HEK293T (cell line): Measurements from ENCODE around the gene LYVE1.

Experiments used
- CTCF ChIA-PET: fragments of 350-600 bp; formaldehyde crosslinking; extraction: SDS; loops from one replicate; lab custom pipeline; 2021; ENCODE audit warnings: antibody characterized with exemption, inconsistent platforms; lab: Yijun Ruan, JAX
- POLR2A ChIA-PET: fragments of 350-600 bp; formaldehyde crosslinking; extraction: SDS; loops from one replicate; lab custom pipeline; 2020; ENCODE audit warnings: antibody characterized with exemption, inconsistent platforms; lab: Yijun Ruan, JAX
- DNase-seq: peaks from one replicate; pipeline ENCODE4 v3.0.0; 2012; ENCODE audit warnings: mixed read lengths; ENCODE audit errors: extremely low spot score
- ARNT ChIP-seq: fragments of 450-650 bp; IDR thresholded peaks from 2 replicates; pipeline ENCODE4 v1.6.1; 2017; ENCODE audit warnings: mild to moderate bottlenecking
- BHLHE40 ChIP-seq: fragments of 450-650 bp; IDR thresholded peaks from 2 replicates; pipeline ENCODE4 v1.6.1; 2016; ENCODE audit warnings: mild to moderate bottlenecking, moderate library complexity, borderline replicate concordance
- CTBP1 ChIP-seq: fragments of 450-650 bp; IDR thresholded peaks from 2 replicates; pipeline ENCODE4 v1.6.1; 2016; ENCODE audit warnings: borderline replicate concordance
- ELF4 ChIP-seq: fragments of 450-650 bp; IDR thresholded peaks from 2 replicates; pipeline ENCODE4 v1.6.1; 2017; ENCODE audit warnings: antibody characterized with exemption
- FOXA1 ChIP-seq: fragments of 450-650 bp; IDR thresholded peaks from 2 replicates; pipeline ENCODE4 v1.6.1; 2016; ENCODE audit warnings: mild to moderate bottlenecking
- FOXK2 ChIP-seq: fragments of 450-650 bp; IDR thresholded peaks from 2 replicates; pipeline ENCODE4 v1.6.1; 2016; ENCODE audit warnings: mild to moderate bottlenecking
- FOXM1 ChIP-seq: fragments of 450-650 bp; IDR thresholded peaks from 2 replicates; pipeline ENCODE4 v1.6.1; 2017; ENCODE audit warnings: mild to moderate bottlenecking, borderline replicate concordance
- HDGF ChIP-seq: fragments of 450-650 bp; IDR thresholded peaks from 2 replicates; pipeline ENCODE4 v1.6.1; 2017; ENCODE audit warnings: antibody characterized with exemption, borderline replicate concordance
- L3MBTL2 ChIP-seq: fragments of 450-650 bp; conservative IDR thresholded peaks from 2 replicates; pipeline ENCODE4 v1.6.1; 2016; ENCODE audit warnings: mild to moderate bottlenecking
- LEF1 ChIP-seq: fragments of 450-650 bp; IDR thresholded peaks from 2 replicates; pipeline ENCODE4 v1.6.1; 2017; ENCODE audit warnings: mild to moderate bottlenecking, borderline replicate concordance
- NFRKB ChIP-seq: fragments of 450-650 bp; IDR thresholded peaks from 2 replicates; pipeline ENCODE4 v1.6.1; 2016; ENCODE audit warnings: mild to moderate bottlenecking, moderate library complexity
- SP1 ChIP-seq: fragments of 450-650 bp; IDR thresholded peaks from 2 replicates; pipeline ENCODE4 v1.6.1; 2017
- SUZ12 ChIP-seq: fragments of 450-650 bp; IDR thresholded peaks from 2 replicates; pipeline ENCODE4 v1.6.1; 2016; ENCODE audit warnings: mild to moderate bottlenecking
- TARDBP ChIP-seq: fragments of 450-650 bp; IDR thresholded peaks from 2 replicates; pipeline ENCODE4 v1.6.1; 2016
- ZNF384 ChIP-seq: fragments of 450-650 bp; IDR thresholded peaks from 2 replicates; pipeline ENCODE4 v1.6.1; 2016
- TF ChIP-seq, protein P1 (sequence below): fragments of 450-650 bp; IDR thresholded peaks from 2 replicates; pipeline ENCODE4 v1.6.1; 2016

Gene LYVE1

GRCh38 chr11:10522276-10522675, 46.2 kb downstream of the LYVE1 start:
- ChIA-PET POLR2A (no interaction called here), CTCF (no interaction called here)

GRCh38 chr11:10520562-10520961, 47.9 kb downstream of the LYVE1 start:
- CTCF ChIA-PET, result no interaction called here
- POLR2A ChIA-PET, result no interaction called here
- TF ChIP-seq, protein P1, sequence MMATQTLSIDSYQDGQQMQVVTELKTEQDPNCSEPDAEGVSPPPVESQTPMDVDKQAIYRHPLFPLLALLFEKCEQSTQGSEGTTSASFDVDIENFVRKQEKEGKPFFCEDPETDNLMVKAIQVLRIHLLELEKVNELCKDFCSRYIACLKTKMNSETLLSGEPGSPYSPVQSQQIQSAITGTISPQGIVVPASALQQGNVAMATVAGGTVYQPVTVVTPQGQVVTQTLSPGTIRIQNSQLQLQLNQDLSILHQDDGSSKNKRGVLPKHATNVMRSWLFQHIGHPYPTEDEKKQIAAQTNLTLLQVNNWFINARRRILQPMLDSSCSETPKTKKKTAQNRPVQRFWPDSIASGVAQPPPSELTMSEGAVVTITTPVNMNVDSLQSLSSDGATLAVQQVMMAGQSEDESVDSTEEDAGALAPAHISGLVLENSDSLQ, result no peak
- no peak for TF ChIP-seq TARDBP
- TF ChIP-seq SP1, result no peak
- no peak for TF ChIP-seq ZNF384
- no peak for TF ChIP-seq HDGF
- TF ChIP-seq BHLHE40, result no peak
- no peak for TF ChIP-seq LEF1
- no peak for TF ChIP-seq NFRKB
- no peak for TF ChIP-seq L3MBTL2
- no peak for TF ChIP-seq FOXM1
- no peak for TF ChIP-seq ELF4
- DNase-seq, result no peak

More at GRCh38 chr11:10522276-10522675, 46.2 kb downstream of the LYVE1 start:
- no peak for DNase-seq
- no peak for TF ChIP-seq SP1
- TF ChIP-seq FOXK2, result no peak
- TF ChIP-seq ZNF384, result no peak
- no peak for TF ChIP-seq TARDBP
- no peak for TF ChIP-seq CTBP1
- no peak for TF ChIP-seq BHLHE40
- TF ChIP-seq NFRKB, result no peak
- no peak for TF ChIP-seq ARNT
- no peak for TF ChIP-seq FOXM1
- TF ChIP-seq SUZ12, result no peak
- no peak for TF ChIP-seq FOXA1
- no peak for TF ChIP-seq ELF4

GRCh38 chr11:10519630-10520029, 48.8 kb downstream of the LYVE1 start:
- no peak for DNase-seq
- POLR2A ChIA-PET, result no interaction called here
- CTCF ChIA-PET, result no interaction called here
- no peak for TF ChIP-seq CTBP1
- TF ChIP-seq SUZ12, result no peak
- TF ChIP-seq ZNF384, result no peak
- TF ChIP-seq HDGF, result no peak
- TF ChIP-seq TARDBP, result no peak
- no peak for TF ChIP-seq ELF4
- TF ChIP-seq BHLHE40, result no peak
- TF ChIP-seq FOXK2, result no peak
- no peak for TF ChIP-seq NFRKB
- no peak for TF ChIP-seq SP1
- TF ChIP-seq ARNT, result no peak
- no peak for TF ChIP-seq FOXM1
- TF ChIP-seq LEF1, result no peak
- TF ChIP-seq L3MBTL2, result no peak

DNA sequence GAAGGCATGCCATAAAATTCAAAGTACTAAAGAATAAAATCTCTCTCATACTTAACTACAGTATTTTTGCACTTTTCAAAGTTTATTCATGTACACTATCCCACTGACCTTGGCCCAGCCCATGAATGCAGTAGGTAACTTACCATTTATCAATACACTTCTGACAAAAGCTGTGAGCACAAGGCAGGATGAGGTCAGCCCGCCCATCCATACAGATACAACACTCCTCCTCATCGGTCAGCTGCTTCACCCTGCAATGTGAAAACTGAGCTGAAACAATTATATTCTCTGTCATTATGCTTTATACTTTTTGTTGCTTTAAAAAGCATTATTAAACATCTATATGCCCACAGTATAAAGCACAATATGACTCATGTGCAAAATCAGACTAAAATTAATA, 49.6 kb downstream of the LYVE1 start:
- ChIA-PET CTCF (interaction anchor here (1.1 kb wide), 1 partner anchor 22 kb away, joined by 4 read pairs; the partner anchor contains the start of gene RNF141), POLR2A (no interaction called here)
- DNase-seq, result no peak
- TF ChIP-seq BHLHE40 (no peak), SP1 (no peak), NFRKB (no peak), FOXM1 (no peak), LEF1 (no peak), ELF4 (no peak), HDGF (no peak), CTBP1 (no peak)

DNA sequence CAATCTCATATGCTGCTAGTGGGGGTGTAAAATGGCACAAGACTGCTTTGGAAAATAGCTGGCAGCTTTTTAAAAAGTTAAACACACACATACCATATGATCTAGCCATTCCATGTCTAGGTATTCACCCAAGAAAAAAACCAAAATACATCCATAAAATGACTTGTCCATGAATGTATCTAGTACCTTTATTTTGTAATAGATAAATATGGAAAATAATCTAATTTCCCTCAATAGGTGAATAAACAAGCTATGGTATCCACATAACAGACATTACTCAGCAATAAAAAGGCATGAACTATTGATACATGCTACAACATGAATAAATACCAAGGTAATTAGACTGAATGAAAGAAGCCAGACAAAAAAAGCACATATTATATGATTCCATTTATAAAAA, 50.3 kb downstream of the LYVE1 start:
- TF ChIP-seq TARDBP (no peak), BHLHE40 (no peak), CTBP1 (no peak), FOXA1 (no peak), HDGF (no peak), SUZ12 (no peak), NFRKB (no peak), ARNT (no peak), ZNF384 (no peak), L3MBTL2 (no peak), SP1 (no peak), ELF4 (no peak), LEF1 (no peak), FOXK2 (no peak)
- TF ChIP-seq, protein P1, result no peak
- CTCF ChIA-PET, result interaction anchor here (1.1 kb wide), 1 partner anchor 23 kb away, joined by 4 read pairs; the partner anchor contains the start of gene RNF141
- no peak for DNase-seq
- POLR2A ChIA-PET, result no interaction called here

GRCh38 chr11:10515418-10515817, 53.0 kb downstream of the LYVE1 start:
- ChIA-PET POLR2A (no interaction called here), CTCF (interaction anchor here (1.1 kb wide), 1 partner anchor 25 kb away, joined by 4 read pairs; the partner anchor contains the start of gene RNF141)
- DNase-seq, result no peak
- TF ChIP-seq CTBP1 (no peak), NFRKB (no peak), ELF4 (no peak), FOXA1 (no peak), BHLHE40 (no peak), L3MBTL2 (no peak), FOXK2 (no peak), SP1 (no peak), ARNT (no peak), SUZ12 (no peak), HDGF (no peak)
- TF ChIP-seq, protein P1, result no peak
